ENCODE data around the gene MIA2.

The MIA2 gene

DNA sequence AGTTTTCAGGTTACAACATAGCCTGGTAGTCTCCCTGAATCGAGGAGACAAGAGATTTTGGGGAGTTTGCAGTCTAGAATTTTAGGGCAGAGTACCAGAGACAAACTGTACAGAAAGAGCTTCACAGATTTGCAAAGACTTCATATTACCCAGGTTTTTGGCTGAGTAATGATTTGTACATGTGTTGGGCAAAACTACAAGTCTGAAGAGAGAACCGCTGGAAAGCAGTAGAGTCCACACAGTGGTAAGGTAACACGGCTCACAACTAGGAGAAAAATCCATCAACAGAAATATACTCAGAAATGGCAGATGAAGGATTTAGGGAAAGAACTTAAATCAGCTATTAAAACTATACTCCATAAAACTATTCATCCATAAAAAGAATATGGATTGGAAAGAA lies 172.8 kb downstream of the MIA2 start:
- no peak for DNase-seq

DNA sequence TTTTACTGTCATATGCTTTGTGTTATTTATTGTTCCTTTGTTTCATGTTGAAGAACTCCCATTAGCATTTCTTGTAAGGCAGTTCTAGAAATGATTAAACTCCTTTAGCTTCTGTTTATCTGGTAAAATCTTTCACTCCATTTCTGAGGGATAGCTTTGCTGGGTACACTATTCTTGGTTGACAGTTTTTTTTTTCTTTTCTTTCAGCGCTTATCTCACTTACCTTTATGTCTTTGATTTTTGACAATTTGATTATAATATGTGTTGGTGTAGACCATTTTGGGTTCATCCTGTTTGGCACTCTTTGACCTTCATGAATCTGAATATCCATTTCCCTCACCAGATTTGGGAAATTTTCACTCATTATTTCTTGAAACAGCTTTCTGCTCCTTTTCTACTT lies 182.4 kb downstream of the MIA2 start:
- no peak for DNase-seq

- peak; percentile 31 for DNase-seq
Observed at GRCh38 chr14:39417014-39417413, 183.3 kb downstream of the MIA2 start.

DNA sequence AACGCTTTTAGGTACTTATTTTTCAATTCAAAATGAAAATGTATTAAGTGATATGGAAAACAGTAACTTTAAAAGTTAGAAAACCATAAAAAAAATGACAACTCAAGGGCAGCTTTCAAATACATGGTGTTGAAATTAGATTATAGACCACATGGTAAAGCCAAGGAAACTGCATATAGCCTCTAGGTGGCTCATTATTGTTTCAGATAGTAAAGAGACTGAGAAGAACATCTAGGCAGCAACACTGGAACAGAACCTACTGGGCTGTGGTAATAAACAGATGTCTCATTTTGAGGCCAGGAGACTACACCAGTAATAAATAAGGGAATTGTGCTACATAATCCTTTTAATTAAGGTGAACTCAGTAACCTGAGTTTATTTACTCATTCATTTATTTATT lies 185.6 kb downstream of the MIA2 start:
- DNase-seq = no peak

GRCh38 chr14:39422243-39422642 lies 188.5 kb downstream of the MIA2 start:
- DNase-seq = no peak

- no peak for DNase-seq
Observed at GRCh38 chr14:39423793-39424192, 190.1 kb downstream of the MIA2 start.

DNA sequence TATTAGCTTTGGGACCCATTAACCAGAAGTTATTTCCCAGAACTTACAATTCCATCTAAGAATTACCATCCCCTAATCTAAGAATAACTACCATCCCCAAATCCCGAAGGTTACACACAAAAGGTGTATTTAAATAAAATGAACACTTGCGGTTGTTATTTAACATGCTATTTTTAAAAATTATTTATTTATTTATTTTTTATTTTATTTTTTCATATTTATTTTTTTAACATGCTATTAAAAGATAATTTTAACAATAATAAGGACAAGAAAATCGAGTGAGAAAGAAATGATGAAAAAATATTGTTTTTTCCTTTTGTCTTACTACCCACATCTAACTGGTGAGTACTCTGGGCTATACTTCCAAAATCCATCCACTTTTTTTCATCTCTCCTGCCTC lies 192.2 kb downstream of the MIA2 start:
- no peak for DNase-seq

- peak; percentile 20 for DNase-seq
Observed at GRCh38 chr14:39426605-39427004, 192.9 kb downstream of the MIA2 start.

- no peak for DNase-seq
Observed at GRCh38 chr14:39428118-39428517, 194.4 kb downstream of the MIA2 start.

DNA sequence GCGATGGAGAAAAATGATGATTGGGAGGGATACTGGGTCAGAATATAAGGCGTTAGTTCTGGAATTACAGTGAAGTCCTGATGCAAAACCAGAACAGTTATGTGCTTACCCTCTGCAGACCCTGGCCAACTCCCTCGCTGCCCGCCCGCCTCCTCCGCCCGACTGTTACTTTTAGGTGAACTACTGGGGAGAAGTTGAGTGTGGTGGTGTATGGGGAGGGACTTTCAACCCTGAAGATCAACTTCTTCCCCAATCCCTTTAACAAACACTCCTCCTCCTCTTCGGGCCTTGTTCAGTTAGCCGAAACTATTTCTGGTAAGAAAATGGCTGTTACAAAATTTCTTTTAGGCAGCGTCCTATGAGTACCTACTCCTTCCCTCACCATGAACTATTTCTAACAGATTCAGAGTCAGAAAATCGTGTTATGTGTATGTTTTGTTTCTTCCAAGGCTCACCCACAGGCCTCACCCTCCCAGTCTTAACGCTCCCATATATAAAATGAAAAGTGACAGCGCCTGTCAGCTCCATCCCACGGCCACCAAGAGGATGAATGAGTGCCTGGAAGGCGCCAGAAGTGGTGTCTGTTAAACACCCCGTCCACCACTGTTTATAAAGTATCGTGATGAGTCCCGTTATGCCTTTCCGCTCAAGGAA lies 197.2 kb downstream of the MIA2 start:
- DNase-seq = no peak

GRCh38 chr14:39431416-39432178 lies 197.9 kb downstream of the MIA2 start:
- DNase-seq = peak; percentile 32

GRCh38 chr14:39432179-39432618 lies 198.5 kb downstream of the MIA2 start, which contains the start of gene FBXO33:
Gene FBXO33 (minus strand): TSS chr14:39432433. CDS start chr14:39432162, 271 bp downstream.
- peak; percentile 93 for DNase-seq

- DNase-seq = peak; percentile 93
Observed at GRCh38 chr14:39432619-39433451, 199.1 kb downstream of the MIA2 start.

DNA sequence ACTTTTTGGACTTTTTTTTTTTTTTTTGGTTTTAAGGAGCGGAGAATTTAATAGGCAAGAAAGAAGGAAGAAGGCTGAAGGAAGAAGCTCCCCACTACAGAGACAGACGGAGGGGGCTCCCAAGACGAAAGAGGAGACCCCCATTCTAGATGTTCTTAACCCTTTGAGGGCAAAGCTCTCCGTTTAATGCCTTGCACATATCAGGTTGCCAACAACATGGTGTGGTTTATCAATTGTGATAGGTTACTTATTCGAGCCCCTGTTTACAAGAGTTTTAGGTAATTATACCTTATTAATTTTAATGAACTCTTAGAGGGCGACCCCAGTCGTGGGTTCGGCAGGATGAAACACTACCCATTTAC lies 199.7 kb downstream of the MIA2 start:
- DNase-seq = no peak

DNA sequence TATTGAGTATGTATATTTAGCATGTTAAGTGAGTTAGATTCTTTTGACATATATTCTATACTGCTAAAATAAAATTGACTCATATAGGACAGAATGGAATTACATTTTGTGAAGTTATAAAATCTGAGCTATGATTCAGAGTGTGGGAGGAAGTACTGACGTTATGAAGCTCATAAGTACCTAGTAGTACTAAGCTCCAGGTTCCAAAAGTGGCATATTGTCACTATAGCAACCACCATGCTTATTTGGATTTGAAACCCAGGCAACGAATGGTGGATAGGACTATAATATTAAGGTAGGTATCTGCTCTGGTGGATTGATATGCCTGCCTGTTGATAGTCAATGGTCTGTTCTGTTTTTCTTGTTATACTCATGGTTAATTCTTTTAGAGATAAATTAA lies 200.7 kb downstream of the MIA2 start:
- no peak for DNase-seq

DNA sequence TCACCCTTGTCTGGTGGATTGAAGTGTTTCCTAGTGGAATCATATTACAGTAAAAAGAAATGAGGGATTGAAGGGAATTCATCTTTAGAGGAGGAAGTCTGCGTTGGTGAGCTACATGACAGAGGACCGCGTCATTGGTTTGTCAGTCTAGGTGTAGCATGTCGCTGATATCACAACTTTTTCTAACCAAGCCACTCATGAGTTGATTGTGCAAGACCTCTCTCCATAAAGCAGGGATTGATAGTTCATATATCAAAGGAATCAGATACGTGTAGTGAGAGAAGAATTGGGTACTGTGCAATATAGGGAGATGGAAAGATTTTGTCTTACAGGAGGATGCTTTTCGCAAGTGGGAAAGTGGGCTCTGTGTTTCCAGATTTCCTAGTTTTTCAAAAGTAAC lies 201.5 kb downstream of the MIA2 start:
- no peak for DNase-seq

Data from NCI-H345 (cell line).